PC-3 (cell line): ENCODE measurements around the gene UBAC1. TPM values are rescaled to one million over a fixed set of nuclear protein-coding genes. Genes with fewer than 3 reads are reported as not detected.

Experiments used
- ATAC-seq: fragments of 200-7000 bp; cut with Tn5 transposase; 2 replicates; pipeline ENCODE4 v1.9.1; 2020; ENCODE audit warnings: mild to moderate bottlenecking, moderate library complexity
- BruUV-seq: library from RNA; stranded (reverse); fragments of 400-500 nt; replicated peaks from 2 replicates; lab custom pipeline; 2021; lab: Mats Ljungman, UMichigan
- CTCF ChIA-PET: fragments of 300-600 bp; sonication (Branson Sonifier 250); formaldehyde crosslinking; loops from one replicate; lab custom pipeline; 2022; ENCODE audit warnings: antibody characterized with exemption; lab: Charles Lee
- POLR2A ChIA-PET: fragments of 300-600 bp; sonication (Branson Sonifier 250); formaldehyde crosslinking; loops from one replicate; lab custom pipeline; 2022; ENCODE audit warnings: antibody characterized with exemption; ENCODE audit not compliant: unreplicated experiment; lab: Charles Lee
- DNase-seq: peaks from one replicate; pipeline ENCODE4 v3.0.0-alpha.2; 2015
- H2AFZ ChIP-seq: fragments of 300-600 bp; sonication (generic); 2 replicates; pipeline ENCODE4 v1.6.0; 2016; ENCODE audit warnings: antibody characterized with exemption, low read length
- H3F3A ChIP-seq: fragments of 300-600 bp; sonication (generic); one replicate; pipeline ENCODE4 v1.6.0; 2017; ENCODE audit warnings: antibody characterized with exemption, low read length, control low read depth, mild to moderate bottlenecking; ENCODE audit not compliant: unreplicated experiment
- H3K27ac ChIP-seq: fragments of 300-600 bp; sonication (generic); 2 replicates; pipeline ENCODE4 v1.5.1; 2016; ENCODE audit warnings: mild to moderate bottlenecking, low read length
- H3K27me3 ChIP-seq: fragments of 300-600 bp; sonication (generic); 2 replicates; pipeline ENCODE4 v1.6.1; 2016; ENCODE audit warnings: low read length, mixed read lengths
- H3K36me3 ChIP-seq: fragments of 300-600 bp; sonication (generic); 2 replicates; pipeline ENCODE4 v1.6.1; 2016; ENCODE audit warnings: low read depth, mixed run types, low read length, mixed read lengths
- H3K4me1 ChIP-seq: fragments of 300-600 bp; sonication (generic); 2 replicates; pipeline ENCODE4 v1.5.1; 2016; ENCODE audit warnings: low read length; ENCODE audit not compliant: insufficient read depth
- H3K4me2 ChIP-seq: fragments of 300-600 bp; sonication (generic); 2 replicates; pipeline ENCODE4 v1.6.0; 2016; ENCODE audit warnings: low read length
- H3K4me3 ChIP-seq: fragments of 300-600 bp; sonication (generic); 2 replicates; pipeline ENCODE4 v1.5.1; 2016; ENCODE audit warnings: mild to moderate bottlenecking, low read length, mixed read lengths
- H3K79me2 ChIP-seq: fragments of 300-600 bp; sonication (generic); 2 replicates; pipeline ENCODE4 v1.6.1; 2017; ENCODE audit warnings: low read length, mixed read lengths
- H3K9ac ChIP-seq: fragments of 300-600 bp; sonication (generic); 2 replicates; pipeline ENCODE4 v1.6.0; 2016; ENCODE audit warnings: mild to moderate bottlenecking, low read length
- H3K9me2 ChIP-seq: fragments of 300-600 bp; sonication (generic); replicated peaks from 2 replicates; pipeline ENCODE4 v1.6.1; 2016; ENCODE audit warnings: mixed run types, low read length, mixed read lengths
- H3K9me3 ChIP-seq: fragments of 300-600 bp; sonication (generic); 2 replicates; pipeline ENCODE4 v1.6.1; 2016; ENCODE audit warnings: low read length, mixed read lengths
- H4K20me1 ChIP-seq: fragments of 300-600 bp; sonication (generic); 2 replicates; pipeline ENCODE4 v1.6.1; 2016; ENCODE audit warnings: low read length, mixed read lengths
- CTCF ChIP-seq: fragments of 300-600 bp; sonication (generic); conservative IDR thresholded peaks from 2 replicates; pipeline ENCODE4 v1.5.1; 2017; ENCODE audit warnings: antibody characterized with exemption, low read depth, mild to moderate bottlenecking, low read length
- EZH2 ChIP-seq: fragments of 300-600 bp; sonication (generic); IDR thresholded peaks from one replicate; pipeline ENCODE4 v1.6.1; 2017; ENCODE audit warnings: antibody characterized with exemption, mild to moderate bottlenecking, low read length; ENCODE audit not compliant: unreplicated experiment
- EZH2phosphoT487 ChIP-seq: fragments of 300-600 bp; sonication (generic); IDR thresholded peaks from 2 replicates; pipeline ENCODE4 v1.6.1; 2018; ENCODE audit warnings: mild to moderate bottlenecking, antibody characterized with exemption, low read length, borderline replicate concordance
- intact Hi-C: fragments of 100-400 bp; cut with micrococcal nuclease; formaldehyde crosslinking; loops from 2 replicates; pipeline ENCODE4 v1.9.0; 2023
- total RNA-seq: library from RNA; depleted of rRNA; stranded (reverse); fragments of >200 nt; gene quantifications from 2 replicates; pipeline ENCODE4 v1.2.3, GENCODE V29; 2014

Gene UBAC1
- total RNA-seq, 1 experiment from 2014 or later, result 77.3 TPM

GRCh38 chr9:136001231-136001630 lies 40.1 kb upstream of the UBAC1 start:
- Histone ChIP-seq H3K9me2 (no peaks in the 10 kb centered on the region), H4K20me1 (no peaks in the 10 kb centered on the region), H3K4me3 (no peak overlapping the region), H3F3A (no peaks in the 10 kb centered on the region), H2AFZ (no peak overlapping the region), H3K4me1 (no peaks in the 10 kb centered on the region), H3K9ac (no peak overlapping the region), H3K79me2 (no peaks in the 10 kb centered on the region), H3K27me3 (no peaks in the 10 kb centered on the region), H3K9me3 (no peaks in the 10 kb centered on the region), H3K36me3 (no peaks in the 10 kb centered on the region), H3K27ac (no peak overlapping the region), H3K4me2 (no peak overlapping the region)
- ATAC-seq (no peak), DNase-seq (no peak)
- ChIA-PET CTCF (no interaction called here), POLR2A (no interaction called here)
- TF ChIP-seq EZH2phosphoT487 (no peak), CTCF (no peak), EZH2 (no peak)
- BruUV-seq, result no TSS peak
- intact Hi-C loops, result no loop called here

GRCh38 chr9:135998410-135999071 lies 37.4 kb upstream of the UBAC1 start:
- Histone ChIP-seq H4K20me1 (no peaks in the 10 kb centered on the region), H3K9me3 (no peaks in the 10 kb centered on the region), H3K4me3 (no peak overlapping the region), H3K27ac (no peak overlapping the region), H3K27me3 (no peaks in the 10 kb centered on the region), H3K4me1 (no peaks in the 10 kb centered on the region), H3K4me2 (no peak overlapping the region), H2AFZ (no peak overlapping the region), H3K36me3 (no peaks in the 10 kb centered on the region), H3K9ac (no peak overlapping the region), H3K9me2 (no peaks in the 10 kb centered on the region), H3F3A (no peaks in the 10 kb centered on the region), H3K79me2 (no peaks in the 10 kb centered on the region)
- TF ChIP-seq EZH2phosphoT487 (no peak), EZH2 (no peak), CTCF (no peak)
- intact Hi-C loops, result no loop called here
- no TSS peak for BruUV-seq
- POLR2A ChIA-PET, result no interaction called here
- DNase-seq (no peak), ATAC-seq (no peak)
- CTCF ChIA-PET, result no interaction called here

GRCh38 chr9:135998016-135998380 lies 36.8 kb upstream of the UBAC1 start:
- no peak overlapping the region for H2AFZ ChIP-seq
- peaks cover 4% of the 10 kb centered on the region for H3K4me1 ChIP-seq
- POLR2A ChIA-PET, result no interaction called here
- ATAC-seq (no peak), DNase-seq (no peak)
- no peaks in the 10 kb centered on the region for H4K20me1 ChIP-seq
- H3K27ac ChIP-seq, result no peak overlapping the region
- TF ChIP-seq EZH2 (no peak), CTCF (no peak), EZH2phosphoT487 (no peak)
- no peaks in the 10 kb centered on the region for H3K79me2 ChIP-seq
- CTCF ChIA-PET, result no interaction called here
- H3K4me3 ChIP-seq, result no peak overlapping the region
- H3K36me3 ChIP-seq, result no peaks in the 10 kb centered on the region
- no peaks in the 10 kb centered on the region for H3K9me2 ChIP-seq
- intact Hi-C loops, result no loop called here
- no peaks in the 10 kb centered on the region for H3F3A ChIP-seq
- no TSS peak for BruUV-seq
- no peaks in the 10 kb centered on the region for H3K9me3 ChIP-seq
- no peak overlapping the region for H3K4me2 ChIP-seq
- no peaks in the 10 kb centered on the region for H3K27me3 ChIP-seq
- H3K9ac ChIP-seq, result no peak overlapping the region
